ENCODE measurements around the gene PSMD13. TPM values are rescaled to one million over a fixed set of nuclear protein-coding genes. Genes with fewer than 3 reads are reported as not detected.

PSMD13 gene
- polyA plus RNA-seq, 1 donor (not counting 4 experiments of a cell fraction or from before 2014, with no cell fraction given) = 184 TPM

DNA sequence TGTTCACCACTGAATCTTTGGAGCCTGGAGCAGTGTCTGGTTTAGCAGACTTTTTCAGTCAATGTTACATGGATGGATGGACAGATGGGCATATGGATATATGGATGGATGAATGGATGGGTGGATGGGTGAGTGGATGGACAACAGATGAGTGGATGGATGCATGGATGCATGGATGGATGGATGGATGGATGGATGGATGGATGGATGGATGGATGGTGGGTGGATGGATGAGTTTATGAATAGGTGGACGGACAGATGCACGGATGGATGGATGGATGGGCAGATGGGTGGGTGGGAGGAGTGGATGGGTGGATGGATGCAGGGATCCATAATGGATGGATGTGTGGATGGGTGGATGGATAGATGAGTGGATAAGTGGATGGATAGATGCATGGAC lies 19.0 kb downstream of the PSMD13 start:
- Histone ChIP-seq H2AFZ (ENCODE audit: control insufficient read depth, low read length) (no peak overlapping the region), H3K4me3 (ENCODE audit: control insufficient read depth in 2 of 3, extremely low read depth in 1 of 3, insufficient read depth in 2 of 3, low read depth in 1 of 3, low read length in 3 of 3) (no peak overlapping the region), H3K9me1 (ENCODE audit: control insufficient read depth, extremely low read depth, insufficient read depth, low read length) (no peaks in the 10 kb centered on the region), H3K79me2 (ENCODE audit: control insufficient read depth, insufficient read depth, low read length) (no peaks in the 10 kb centered on the region), H3K36me3 (ENCODE audit: control insufficient read depth in 2 of 2, extremely low read depth in 1 of 2, insufficient read depth in 2 of 2, low read length in 2 of 2) (peaks cover 17 to 20% of the 10 kb centered on the region in 2 experiments), H3K4me1 (ENCODE audit: control insufficient read depth, extremely low read depth, insufficient read depth, low read length) (no peaks in the 10 kb centered on the region), H3K27ac (ENCODE audit: control insufficient read depth, insufficient read depth, low read length) (no peak overlapping the region), H4K20me1 (ENCODE audit: control insufficient read depth, extremely low read depth, insufficient read depth, low read length) (no peaks in the 10 kb centered on the region), H3K4me2 (ENCODE audit: control insufficient read depth, extremely low read depth, insufficient read depth, low read depth, low read length) (no peak overlapping the region), H3K27me3 (ENCODE audit: control insufficient read depth, extremely low read depth, insufficient read depth, low read length) (no peaks in the 10 kb centered on the region), H3K9me3 (ENCODE audit: control insufficient read depth, low read depth, low read length) (no peaks in the 10 kb centered on the region), H3K9ac (ENCODE audit: control insufficient read depth, extremely low read depth, insufficient read depth, low read length) (no peak overlapping the region)
- dilution Hi-C loops (cut with MboI; ENCODE audit: extremely low pct_ligation_motif_present, low sequenced_read_pairs) = no loop called here
- no peak for FAIRE-seq
- no peak for DNase-seq (ENCODE audit: low read depth, low spot score)
- TF ChIP-seq, protein P1, sequence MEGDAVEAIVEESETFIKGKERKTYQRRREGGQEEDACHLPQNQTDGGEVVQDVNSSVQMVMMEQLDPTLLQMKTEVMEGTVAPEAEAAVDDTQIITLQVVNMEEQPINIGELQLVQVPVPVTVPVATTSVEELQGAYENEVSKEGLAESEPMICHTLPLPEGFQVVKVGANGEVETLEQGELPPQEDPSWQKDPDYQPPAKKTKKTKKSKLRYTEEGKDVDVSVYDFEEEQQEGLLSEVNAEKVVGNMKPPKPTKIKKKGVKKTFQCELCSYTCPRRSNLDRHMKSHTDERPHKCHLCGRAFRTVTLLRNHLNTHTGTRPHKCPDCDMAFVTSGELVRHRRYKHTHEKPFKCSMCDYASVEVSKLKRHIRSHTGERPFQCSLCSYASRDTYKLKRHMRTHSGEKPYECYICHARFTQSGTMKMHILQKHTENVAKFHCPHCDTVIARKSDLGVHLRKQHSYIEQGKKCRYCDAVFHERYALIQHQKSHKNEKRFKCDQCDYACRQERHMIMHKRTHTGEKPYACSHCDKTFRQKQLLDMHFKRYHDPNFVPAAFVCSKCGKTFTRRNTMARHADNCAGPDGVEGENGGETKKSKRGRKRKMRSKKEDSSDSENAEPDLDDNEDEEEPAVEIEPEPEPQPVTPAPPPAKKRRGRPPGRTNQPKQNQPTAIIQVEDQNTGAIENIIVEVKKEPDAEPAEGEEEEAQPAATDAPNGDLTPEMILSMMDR (optimal IDR thresholded peaks at IDR 0.05 in 1 of 3, IDR thresholded peaks at IDR 0.05 in 1 of 3, conservative IDR thresholded peaks at IDR 0.05 in 1 of 3; ENCODE audit: extremely low read depth in 1 of 3, insufficient read depth in 2 of 3, low read length in 3 of 3) = no peak
- no peak for TF ChIP-seq EZH2 (IDR thresholded peaks at IDR 0.05; ENCODE audit: low read length)

DNA sequence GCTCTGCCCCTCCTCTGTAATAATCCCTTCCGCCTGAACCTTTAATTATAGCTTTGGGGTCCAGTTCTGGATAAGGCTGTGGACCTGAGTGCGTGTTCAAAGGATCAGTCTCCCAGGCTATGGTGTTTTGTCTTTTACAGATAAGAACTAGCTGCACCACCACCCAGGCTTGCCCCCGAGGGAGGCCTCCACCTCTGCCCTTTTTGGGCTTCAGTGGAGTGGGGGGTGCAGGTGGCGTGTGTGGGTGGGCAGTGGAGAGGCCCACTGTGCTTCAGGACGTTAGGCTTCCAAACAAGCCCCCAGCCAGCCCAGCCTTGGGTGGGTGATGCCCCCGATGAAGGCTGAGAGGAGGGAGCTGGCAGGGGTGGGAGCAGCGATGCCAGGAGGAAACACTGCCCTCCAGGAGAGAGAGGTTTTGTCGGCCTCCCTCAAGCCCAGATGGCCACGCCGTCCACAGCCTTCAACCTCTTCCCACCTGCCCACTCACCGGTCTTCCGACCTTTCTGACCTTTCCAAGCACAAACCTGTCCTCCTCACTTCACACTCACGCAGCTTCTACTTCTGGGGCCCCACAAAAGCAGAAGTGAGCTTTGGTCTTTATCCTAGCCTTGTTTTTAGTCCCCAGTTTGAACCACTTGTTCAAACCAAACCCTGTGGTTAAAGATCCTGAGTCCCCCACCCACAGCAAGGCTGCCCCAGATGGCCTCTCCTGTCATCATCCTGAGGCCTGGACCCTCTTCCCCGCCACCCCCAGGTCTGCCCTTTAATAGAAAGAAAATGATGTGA lies 20.4 kb downstream of the PSMD13 start:
- Histone ChIP-seq H3K36me3 (ENCODE audit: control insufficient read depth in 2 of 2, extremely low read depth in 1 of 2, insufficient read depth in 2 of 2, low read length in 2 of 2) (peaks cover 6 to 11% of the 10 kb centered on the region in 2 experiments), H4K20me1 (ENCODE audit: control insufficient read depth, extremely low read depth, insufficient read depth, low read length) (no peaks in the 10 kb centered on the region), H3K9me3 (ENCODE audit: control insufficient read depth, low read depth, low read length) (no peaks in the 10 kb centered on the region), H3K4me3 (ENCODE audit: control insufficient read depth in 2 of 3, extremely low read depth in 1 of 3, insufficient read depth in 2 of 3, low read depth in 1 of 3, low read length in 3 of 3) (no peak overlapping the region), H2AFZ (ENCODE audit: control insufficient read depth, low read length) (no peak overlapping the region), H3K4me2 (ENCODE audit: control insufficient read depth, extremely low read depth, insufficient read depth, low read depth, low read length) (no peak overlapping the region), H3K79me2 (ENCODE audit: control insufficient read depth, insufficient read depth, low read length) (no peaks in the 10 kb centered on the region), H3K9ac (ENCODE audit: control insufficient read depth, extremely low read depth, insufficient read depth, low read length) (no peak overlapping the region), H3K4me1 (ENCODE audit: control insufficient read depth, extremely low read depth, insufficient read depth, low read length) (no peaks in the 10 kb centered on the region), H3K27me3 (ENCODE audit: control insufficient read depth, extremely low read depth, insufficient read depth, low read length) (no peaks in the 10 kb centered on the region), H3K27ac (ENCODE audit: control insufficient read depth, insufficient read depth, low read length) (no peak overlapping the region), H3K9me1 (ENCODE audit: control insufficient read depth, extremely low read depth, insufficient read depth, low read length) (no peaks in the 10 kb centered on the region)
- dilution Hi-C loops (cut with MboI; ENCODE audit: extremely low pct_ligation_motif_present, low sequenced_read_pairs) = no loop called here
- TF ChIP-seq EZH2 (IDR thresholded peaks at IDR 0.05; ENCODE audit: low read length) = no peak
- TF ChIP-seq, protein P1 (optimal IDR thresholded peaks at IDR 0.05 in 1 of 3, IDR thresholded peaks at IDR 0.05 in 1 of 3, conservative IDR thresholded peaks at IDR 0.05 in 1 of 3; ENCODE audit: extremely low read depth in 1 of 3, insufficient read depth in 2 of 3, low read length in 3 of 3) = no peak
- no peak for DNase-seq (ENCODE audit: low read depth, low spot score)
- FAIRE-seq = no peak

Data from keratinocyte (primary cell).